Measurements from ENCODE around the gene SMARCB1.
A peak's percentile ranks its signal among the peaks of the same experiment; 100 is the strongest.
"Not testable (repeated sequence)": the region's sequence is repeated elsewhere in the genome, so short reads cannot be mapped to it uniquely, and the experiment has no call there.

Gene SMARCB1

GRCh38 chr22:23846081-23846469 lies 59.3 kb downstream of the SMARCB1 start:
- DNase-seq (ENCODE audit: low read depth) = no peak

GRCh38 chr22:23847310-23847920 lies 60.6 kb downstream of the SMARCB1 start:
- DNase-seq (ENCODE audit: low read depth) = no peak

GRCh38 chr22:23847991-23848864 lies 61.5 kb downstream of the SMARCB1 start:
- DNase-seq (ENCODE audit: low read depth) = no peak

GRCh38 chr22:23849009-23850006 lies 62.5 kb downstream of the SMARCB1 start:
- DNase-seq (ENCODE audit: low read depth) = no peak

GRCh38 chr22:23850136-23850611 lies 63.4 kb downstream of the SMARCB1 start:
- DNase-seq (ENCODE audit: low read depth) = no peak

GRCh38 chr22:23856721-23857605 lies 70.2 kb downstream of the SMARCB1 start:
- no peak for DNase-seq (ENCODE audit: low read depth)

GRCh38 chr22:23857606-23858483 lies 71.1 kb downstream of the SMARCB1 start, which contains the start of gene SLC2A11:
SLC2A11 (plus strand) TSS chr22:23857875; CDS start chr22:23858000, 125 bp downstream.
- peak; percentile 96 for DNase-seq (ENCODE audit: low read depth)

- DNase-seq (ENCODE audit: low read depth) = no peak
These were observed 71.7 kb downstream of the SMARCB1 start for GRCh38 chr22:23858484-23858815.

- no peak for DNase-seq (ENCODE audit: low read depth)
These were observed 72.4 kb downstream of the SMARCB1 start for GRCh38 chr22:23859201-23859600.

- not testable (repeated sequence) for DNase-seq (ENCODE audit: low read depth)
These were observed 73.4 kb downstream of the SMARCB1 start for GRCh38 chr22:23860187-23860586.

GRCh38 chr22:23862103-23862502 lies 75.3 kb downstream of the SMARCB1 start:
- DNase-seq (ENCODE audit: low read depth) = peak; percentile 38

- not testable (repeated sequence) for DNase-seq (ENCODE audit: low read depth)
These were observed 77.9 kb downstream of the SMARCB1 start for GRCh38 chr22:23864499-23865154.

GRCh38 chr22:23868580-23868979 lies 81.8 kb downstream of the SMARCB1 start:
- DNase-seq (ENCODE audit: low read depth) = no peak

- no peak for DNase-seq (ENCODE audit: low read depth)
These were observed 88.1 kb downstream of the SMARCB1 start for GRCh38 chr22:23874871-23875270.

- no peak for DNase-seq (ENCODE audit: low read depth)
These were observed 89.0 kb downstream of the SMARCB1 start for GRCh38 chr22:23875801-23876200.

- no peak for DNase-seq (ENCODE audit: low read depth)
These were observed 90.8 kb downstream of the SMARCB1 start for GRCh38 chr22:23877566-23877965.

- no peak for DNase-seq (ENCODE audit: low read depth)
These were observed 91.5 kb downstream of the SMARCB1 start for GRCh38 chr22:23878219-23878618.

GRCh38 chr22:23882370-23882769 lies 95.6 kb downstream of the SMARCB1 start:
- no peak for DNase-seq (ENCODE audit: low read depth)

- DNase-seq (ENCODE audit: low read depth) = no peak
These were observed 96.9 kb downstream of the SMARCB1 start for GRCh38 chr22:23883658-23884057.
